ENCODE measurements around the gene C9orf50. TPM values are rescaled to one million over a fixed set of nuclear protein-coding genes. Genes with fewer than 3 reads are reported as not detected.

The C9orf50 gene
- total RNA-seq, 1 experiment from 2014 or later = not detected

GRCh38 chr9:129566563-129567266 lies 54.2 kb downstream of the C9orf50 start:
- in situ Hi-C loops (cut with HindIII; ENCODE audit: low sequenced_read_pairs) = no loop called here
- DNase-seq (ENCODE audit: low spot score) = no peak

- DNase-seq (ENCODE audit: low spot score) = no peak
- in situ Hi-C loops (cut with HindIII; ENCODE audit: low sequenced_read_pairs) = no loop called here
Observed at GRCh38 chr9:129562917-129563316, 58.0 kb downstream of the C9orf50 start.

GRCh38 chr9:129562514-129562913 lies 58.4 kb downstream of the C9orf50 start:
- in situ Hi-C loops (cut with HindIII; ENCODE audit: low sequenced_read_pairs) = no loop called here
- DNase-seq (ENCODE audit: low spot score) = no peak

Other genes with a start within 250 kb of the C9orf50 start
- 107 and 123 TPM in 2 replicates for gene NTMT1, start 5.1 kb upstream of the C9orf50 start, total RNA-seq (2014; rRNA removed; shearing (Covaris generic))
- 37.2 and 49.7 TPM in 2 replicates for gene ASB6, start 21.1 kb upstream of the C9orf50 start, total RNA-seq (2014; rRNA removed; shearing (Covaris generic))
- not detected in 2 replicates for gene PRRX2, start 44.5 kb upstream of the C9orf50 start, total RNA-seq (2014; rRNA removed; shearing (Covaris generic))
- gene PTGES, start 131.9 kb upstream of the C9orf50 start, total RNA-seq (2014; rRNA removed; shearing (Covaris generic)) = 2.5 and 4.8 TPM in 2 replicates
- 16.5 and 16.7 TPM in 2 replicates for gene TOR1B, start 182.1 kb upstream of the C9orf50 start, total RNA-seq (2014; rRNA removed; shearing (Covaris generic))
- 30.8 and 43.1 TPM in 2 replicates for gene TOR1A, start 203.0 kb upstream of the C9orf50 start, total RNA-seq (2014; rRNA removed; shearing (Covaris generic))
- gene C9orf78, start 214.2 kb upstream of the C9orf50 start, total RNA-seq (2014; rRNA removed; shearing (Covaris generic)) = 23.4 and 49.4 TPM in 2 replicates
- gene USP20, start 214.4 kb upstream of the C9orf50 start, total RNA-seq (2014; rRNA removed; shearing (Covaris generic)) = 27.7 and 34.3 TPM in 2 replicates

Measured in G401 (cell line).